ENCODE data around the gene TMEM167B. TPM values are rescaled to one million over a fixed set of nuclear protein-coding genes. Genes with fewer than 3 reads are reported as not detected.
A peak's percentile ranks its signal among the peaks of the same experiment; 100 is the strongest.

TMEM167B gene
- total RNA-seq, 4 donors from 2014 or later: 2.2 to 23.0 (median 18.8) TPM

DNA sequence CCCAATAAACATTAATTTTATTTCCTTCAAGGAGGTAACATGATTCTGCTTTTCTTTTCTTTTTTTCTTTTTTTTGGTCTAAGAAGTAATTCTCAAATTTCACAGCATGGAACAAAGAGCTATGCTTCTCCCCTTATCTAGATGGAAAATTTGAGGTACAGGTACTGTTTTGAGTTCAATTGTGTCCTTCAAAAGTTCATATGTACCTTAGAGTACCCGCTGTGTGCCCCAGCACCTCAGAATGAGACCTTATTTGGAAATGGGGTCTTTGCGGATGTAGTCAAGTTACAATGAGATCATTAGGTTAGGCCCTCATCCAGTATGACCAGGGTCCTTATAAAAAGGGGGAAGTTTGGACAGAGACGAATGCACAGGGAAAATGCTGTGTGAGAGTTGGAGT lies 45.4 kb downstream of the TMEM167B start:
- Histone ChIP-seq H3K27ac (peak overlapping the region; percentile 76 to 90 (median 88)), H3K27me3 (no peaks in the 10 kb centered on the region), H3K4me3 (no peak overlapping the region), H3K4me1 (peaks cover 3 to 57% (median 35%) of the 10 kb centered on the region in 4 donors), H3K9me3 (no peaks in the 10 kb centered on the region), H3K36me3 (no peaks in the 10 kb centered on the region)
- in situ Hi-C loops (cut with MboI; ENCODE audit: low pct_ligation_motif_present in 1 of 4, low pct_unique_long_range_greater_than_20kb in 1 of 4, low sequenced_read_pairs in 3 of 4): no loop called here
- no peak for TF ChIP-seq POLR2A (IDR thresholded peaks at IDR 0.05)
- no peak for TF ChIP-seq EP300 (IDR thresholded peaks at IDR 0.05; ENCODE audit: low read depth)
- WGBS, 2 donors (ENCODE audit: low coverage in 1 of 2): 84 to 92% methylated on average over 2 to 3 of the region's 3 CpGs
- intact Hi-C loops (cut with DNase I; ENCODE audit: low total_unique reads): no loop called here
- no peak for DNase-seq

- peak; percentile 37 for DNase-seq
- peak overlapping the region; percentile 76 to 90 (median 88) for H3K27ac ChIP-seq
- WGBS, 2 donors (ENCODE audit: low coverage in 1 of 2): 44 to 51% methylated on average over 3 to 6 of the region's 6 CpGs
- H3K4me1 ChIP-seq: peaks cover 3 to 57% (median 35%) of the 10 kb centered on the region in 4 donors
- in situ Hi-C loops (cut with MboI; ENCODE audit: low pct_ligation_motif_present in 1 of 4, low pct_unique_long_range_greater_than_20kb in 1 of 4, low sequenced_read_pairs in 3 of 4) (no loop called here), intact Hi-C loops (cut with DNase I; ENCODE audit: low total_unique reads) (no loop called here)
- H3K4me3 ChIP-seq: no peak overlapping the region
- H3K9me3 ChIP-seq: no peaks in the 10 kb centered on the region
- TF ChIP-seq, protein P1, sequence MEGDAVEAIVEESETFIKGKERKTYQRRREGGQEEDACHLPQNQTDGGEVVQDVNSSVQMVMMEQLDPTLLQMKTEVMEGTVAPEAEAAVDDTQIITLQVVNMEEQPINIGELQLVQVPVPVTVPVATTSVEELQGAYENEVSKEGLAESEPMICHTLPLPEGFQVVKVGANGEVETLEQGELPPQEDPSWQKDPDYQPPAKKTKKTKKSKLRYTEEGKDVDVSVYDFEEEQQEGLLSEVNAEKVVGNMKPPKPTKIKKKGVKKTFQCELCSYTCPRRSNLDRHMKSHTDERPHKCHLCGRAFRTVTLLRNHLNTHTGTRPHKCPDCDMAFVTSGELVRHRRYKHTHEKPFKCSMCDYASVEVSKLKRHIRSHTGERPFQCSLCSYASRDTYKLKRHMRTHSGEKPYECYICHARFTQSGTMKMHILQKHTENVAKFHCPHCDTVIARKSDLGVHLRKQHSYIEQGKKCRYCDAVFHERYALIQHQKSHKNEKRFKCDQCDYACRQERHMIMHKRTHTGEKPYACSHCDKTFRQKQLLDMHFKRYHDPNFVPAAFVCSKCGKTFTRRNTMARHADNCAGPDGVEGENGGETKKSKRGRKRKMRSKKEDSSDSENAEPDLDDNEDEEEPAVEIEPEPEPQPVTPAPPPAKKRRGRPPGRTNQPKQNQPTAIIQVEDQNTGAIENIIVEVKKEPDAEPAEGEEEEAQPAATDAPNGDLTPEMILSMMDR (IDR thresholded peaks at IDR 0.05): no peak
- peak; percentile 66 for TF ChIP-seq EP300 (IDR thresholded peaks at IDR 0.05; ENCODE audit: low read depth)
- H3K27me3 ChIP-seq: no peaks in the 10 kb centered on the region
- H3K36me3 ChIP-seq: no peaks in the 10 kb centered on the region
Measured at GRCh38 chr1:109136766-109137165, 46.2 kb downstream of the TMEM167B start.

- 50 to 57% methylated on average over 1 to 3 of the region's 3 CpGs for WGBS, 2 donors (ENCODE audit: low coverage in 1 of 2)
Measured at GRCh38 chr1:109137958-109138357, 47.4 kb downstream of the TMEM167B start.

DNA sequence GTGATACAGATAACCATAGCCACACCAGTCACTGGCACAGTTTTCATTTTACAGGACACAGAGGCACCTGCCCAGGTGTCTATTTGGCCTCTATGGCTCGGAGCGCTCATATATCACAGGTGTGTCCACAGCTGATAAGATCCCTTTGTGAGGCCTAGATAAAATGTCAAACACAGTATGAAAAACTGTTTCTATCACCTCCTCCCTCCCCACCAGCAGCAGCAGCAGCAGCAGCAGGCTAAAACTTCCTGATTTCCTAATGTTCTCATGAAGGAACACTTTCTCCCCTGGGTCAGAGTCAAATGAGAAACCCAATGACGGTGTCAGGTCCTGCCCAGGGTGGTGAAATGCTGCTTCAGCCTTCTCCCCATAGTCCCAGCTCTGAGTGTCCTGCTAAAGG lies 47.8 kb downstream of the TMEM167B start:
- in situ Hi-C loops (cut with MboI; ENCODE audit: low pct_ligation_motif_present in 1 of 4, low pct_unique_long_range_greater_than_20kb in 1 of 4, low sequenced_read_pairs in 3 of 4): no loop called here
- Histone ChIP-seq H3K36me3 (no peaks in the 10 kb centered on the region), H3K27me3 (no peaks in the 10 kb centered on the region), H3K4me1 (peaks cover 3 to 54% (median 34%) of the 10 kb centered on the region in 4 donors), H3K9me3 (no peaks in the 10 kb centered on the region), H3K4me3 (no peak overlapping the region), H3K27ac (peak overlapping the region; percentile 76 to 90 (median 88))
- WGBS, 2 donors (ENCODE audit: low coverage in 1 of 2): 47% methylated on average over 3 of the region's 3 CpGs; no CpG with 5 or more reads in 1 of the 2 donors
- peak; percentile 47 for DNase-seq
- intact Hi-C loops (cut with DNase I; ENCODE audit: low total_unique reads): no loop called here
- TF ChIP-seq POLR2AphosphoS5 (IDR thresholded peaks at IDR 0.05) (peak in 2 of 3 donors; percentile 13 to 40), EP300 (IDR thresholded peaks at IDR 0.05; ENCODE audit: low read depth) (no peak), POLR2A (IDR thresholded peaks at IDR 0.05) (peak; percentile 39)
- TF ChIP-seq, protein P1 (IDR thresholded peaks at IDR 0.05): no peak

More at GRCh38 chr1:109137958-109138357, 47.4 kb downstream of the TMEM167B start:
- intact Hi-C loops (cut with DNase I; ENCODE audit: low total_unique reads) (no loop called here), in situ Hi-C loops (cut with MboI; ENCODE audit: low pct_ligation_motif_present in 1 of 4, low pct_unique_long_range_greater_than_20kb in 1 of 4, low sequenced_read_pairs in 3 of 4) (no loop called here)
- no peak for TF ChIP-seq EP300 (IDR thresholded peaks at IDR 0.05; ENCODE audit: low read depth)
- Histone ChIP-seq H3K36me3 (no peaks in the 10 kb centered on the region), H3K27me3 (no peaks in the 10 kb centered on the region), H3K4me1 (peaks cover 3 to 57% (median 35%) of the 10 kb centered on the region in 4 donors), H3K27ac (peak overlapping the region; percentile 76 to 90 (median 88)), H3K4me3 (no peak overlapping the region), H3K9me3 (no peaks in the 10 kb centered on the region)
- no peak for DNase-seq

DNA sequence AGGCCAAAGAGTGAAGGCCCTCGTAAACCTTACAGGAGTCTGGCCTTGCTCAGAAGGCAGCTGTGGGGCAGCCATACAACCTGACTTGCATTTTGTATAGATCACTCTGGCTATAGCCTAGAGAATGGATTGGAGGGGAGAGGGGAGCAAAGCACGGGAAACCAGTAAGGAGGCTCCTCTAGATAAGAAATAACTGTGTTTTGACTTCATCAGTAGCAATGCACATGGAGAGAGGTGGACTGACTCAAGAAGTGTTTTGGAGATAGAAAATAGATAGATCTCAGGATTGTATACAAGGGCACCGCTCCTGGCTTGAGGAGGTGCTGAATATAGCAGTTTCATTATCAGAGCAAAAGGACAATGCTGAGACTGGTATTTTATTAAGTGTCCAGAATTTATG lies 49.8 kb downstream of the TMEM167B start:
- H3K9me3 ChIP-seq: no peaks in the 10 kb centered on the region
- WGBS, 2 donors (ENCODE audit: low coverage in 1 of 2): 80 to 88% methylated on average over 3 of the region's 3 CpGs
- peaks cover 0 to 38% (median 20%) of the 10 kb centered on the region in 4 donors for H3K4me1 ChIP-seq
- intact Hi-C loops (cut with DNase I; ENCODE audit: low total_unique reads) (no loop called here), in situ Hi-C loops (cut with MboI; ENCODE audit: low pct_ligation_motif_present in 1 of 4, low pct_unique_long_range_greater_than_20kb in 1 of 4, low sequenced_read_pairs in 3 of 4) (no loop called here)
- no peak overlapping the region for H3K27ac ChIP-seq
- TF ChIP-seq POLR2AphosphoS5 (IDR thresholded peaks at IDR 0.05): no peak
- TF ChIP-seq, protein P1 (IDR thresholded peaks at IDR 0.05): no peak
- TF ChIP-seq EP300 (IDR thresholded peaks at IDR 0.05; ENCODE audit: low read depth): no peak
- TF ChIP-seq POLR2A (IDR thresholded peaks at IDR 0.05): no peak
- H3K4me3 ChIP-seq: no peak overlapping the region
- DNase-seq: no peak
- H3K36me3 ChIP-seq: no peaks in the 10 kb centered on the region
- no peaks in the 10 kb centered on the region for H3K27me3 ChIP-seq
